Loucy (cell line): ENCODE measurements around the gene MGAT5.

ENCODE experiments used
- H2AFZ ChIP-seq: fragments of 200-600 bp; sonication (generic); 2 replicates; pipeline ENCODE4 v1.6.0; 2016; ENCODE audit warnings: antibody characterized with exemption, mild to moderate bottlenecking, low read length, moderate library complexity
- H3F3A ChIP-seq: fragments of 200-600 bp; 2 replicates; pipeline ENCODE4 v1.6.0; 2016; ENCODE audit warnings: antibody characterized with exemption, low read depth, mild to moderate bottlenecking
- H3K27me3 ChIP-seq: fragments of 200-600 bp; sonication (generic); 2 replicates; pipeline ENCODE4 v1.6.1; 2014; ENCODE audit warnings: low read length, mild to moderate bottlenecking; ENCODE audit not compliant: insufficient read depth, poor library complexity, severe bottlenecking
- H3K36me3 ChIP-seq: fragments of 200-600 bp; sonication (generic); 2 replicates; pipeline ENCODE4 v1.6.1; 2016; ENCODE audit warnings: low read length; ENCODE audit not compliant: insufficient read depth
- H3K4me1 ChIP-seq: fragments of 200-600 bp; sonication (generic); 2 replicates; pipeline ENCODE4 v1.5.1; 2014; ENCODE audit warnings: low read length, mild to moderate bottlenecking; ENCODE audit not compliant: insufficient read depth, poor library complexity, severe bottlenecking
- H3K4me2 ChIP-seq: fragments of 200-600 bp; sonication (generic); 2 replicates; pipeline ENCODE4 v1.6.0; 2014; ENCODE audit warnings: antibody characterized with exemption, low read length, low read depth, mild to moderate bottlenecking; ENCODE audit not compliant: poor library complexity, severe bottlenecking
- H3K4me3 ChIP-seq: fragments of 200-600 bp; sonication (generic); 2 replicates; pipeline ENCODE4 v1.5.1; 2014; ENCODE audit warnings: low read length, mild to moderate bottlenecking, mixed read lengths; ENCODE audit not compliant: poor library complexity, severe bottlenecking
- H3K79me2 ChIP-seq: fragments of 200-600 bp; sonication (generic); 2 replicates; pipeline ENCODE4 v1.6.1; 2014; ENCODE audit warnings: low read length; ENCODE audit not compliant: insufficient read depth
- H3K9ac ChIP-seq: fragments of 200-600 bp; sonication (generic); 2 replicates; pipeline ENCODE4 v1.6.0; 2014; ENCODE audit warnings: mild to moderate bottlenecking, low read depth, low read length, moderate library complexity; ENCODE audit not compliant: poor library complexity, severe bottlenecking
- H3K9me2 ChIP-seq: fragments of 200-600 bp; sonication (generic); replicated peaks from 2 replicates; pipeline ENCODE4 v1.6.1; 2016; ENCODE audit warnings: low read depth, low read length, mixed read lengths
- H3K9me3 ChIP-seq: fragments of 200-600 bp; sonication (generic); 2 replicates; pipeline ENCODE4 v1.6.1; 2014; ENCODE audit warnings: mild to moderate bottlenecking, antibody characterized with exemption, low read length, low read depth; ENCODE audit not compliant: insufficient read depth
- H4K20me1 ChIP-seq: fragments of 200-600 bp; sonication (generic); 2 replicates; pipeline ENCODE4 v1.6.0; 2014; ENCODE audit warnings: antibody characterized with exemption, low read length, mild to moderate bottlenecking; ENCODE audit not compliant: insufficient read depth, poor library complexity, severe bottlenecking
- CTCF ChIP-seq: fragments of 200-600 bp; sonication (generic); conservative IDR thresholded peaks from 2 replicates; pipeline ENCODE4 v1.5.1; 2014; ENCODE audit warnings: mild to moderate bottlenecking, antibody characterized with exemption, low read length
- EZH2phosphoT487 ChIP-seq: fragments of 200-600 bp; IDR thresholded peaks from 2 replicates; pipeline ENCODE4 v1.6.1; 2018; ENCODE audit warnings: antibody characterized with exemption, mild to moderate bottlenecking, moderate library complexity, borderline replicate concordance

The MGAT5 gene

GRCh38 chr2:134398300-134398699 is 144.4 kb downstream of the MGAT5 start:
- H3K9me3 ChIP-seq, result no peaks in the 10 kb centered on the region
- no peaks in the 10 kb centered on the region for H4K20me1 ChIP-seq
- no peaks in the 10 kb centered on the region for H3F3A ChIP-seq
- H3K4me2 ChIP-seq, result no peak overlapping the region
- H3K9me2 ChIP-seq, result no peaks in the 10 kb centered on the region
- no peaks in the 10 kb centered on the region for H3K79me2 ChIP-seq
- H3K9ac ChIP-seq, result no peak overlapping the region
- H3K27me3 ChIP-seq, result no peaks in the 10 kb centered on the region
- peaks cover 12% of the 10 kb centered on the region; the same call in 1 of the 2 replicates for H3K36me3 ChIP-seq
- H3K4me1 ChIP-seq, result peaks cover 13% of the 10 kb centered on the region
- no peak for TF ChIP-seq EZH2phosphoT487
- H3K4me3 ChIP-seq, result no peak overlapping the region
- no peak overlapping the region for H2AFZ ChIP-seq

GRCh38 chr2:134399096-134399495 is 145.2 kb downstream of the MGAT5 start:
- no peak overlapping the region for H3K9ac ChIP-seq
- H3K4me2 ChIP-seq, result no peak overlapping the region
- H3F3A ChIP-seq, result no peaks in the 10 kb centered on the region
- TF ChIP-seq EZH2phosphoT487 (no peak), CTCF (no peak)
- no peak overlapping the region for H2AFZ ChIP-seq
- H4K20me1 ChIP-seq, result no peaks in the 10 kb centered on the region
- no peaks in the 10 kb centered on the region for H3K27me3 ChIP-seq
- H3K4me3 ChIP-seq, result no peak overlapping the region
- H3K4me1 ChIP-seq, result peaks cover 13% of the 10 kb centered on the region
- H3K9me2 ChIP-seq, result no peaks in the 10 kb centered on the region
- H3K36me3 ChIP-seq, result peaks cover 20% of the 10 kb centered on the region; the same call in 1 of the 2 replicates
- H3K79me2 ChIP-seq, result no peaks in the 10 kb centered on the region
- H3K9me3 ChIP-seq, result no peaks in the 10 kb centered on the region

- Histone ChIP-seq H2AFZ (no peak overlapping the region), H3K4me2 (no peak overlapping the region), H3K9me3 (no peaks in the 10 kb centered on the region), H3K27me3 (no peaks in the 10 kb centered on the region), H3K79me2 (no peaks in the 10 kb centered on the region), H3F3A (no peaks in the 10 kb centered on the region), H4K20me1 (no peaks in the 10 kb centered on the region), H3K9ac (no peak overlapping the region), H3K4me1 (peaks cover 13% of the 10 kb centered on the region), H3K4me3 (no peak overlapping the region), H3K9me2 (no peaks in the 10 kb centered on the region), H3K36me3 (peaks cover 34% of the 10 kb centered on the region; the same call in 1 of the 2 replicates)
- TF ChIP-seq EZH2phosphoT487 (no peak), CTCF (no peak)
Observed at GRCh38 chr2:134401081-134401497, 147.2 kb downstream of the MGAT5 start.

GRCh38 chr2:134401789-134402188 is 147.9 kb downstream of the MGAT5 start:
- Histone ChIP-seq H3K4me2 (no peak overlapping the region), H3K9ac (no peak overlapping the region)
- TF ChIP-seq EZH2phosphoT487 (no peak), CTCF (no peak)

More at GRCh38 chr2:134401789-134402188, 147.9 kb downstream of the MGAT5 start:
- Histone ChIP-seq H3K9me3 (no peaks in the 10 kb centered on the region), H3K79me2 (no peaks in the 10 kb centered on the region), H3K27me3 (no peaks in the 10 kb centered on the region), H4K20me1 (no peaks in the 10 kb centered on the region), H2AFZ (no peak overlapping the region), H3K36me3 (peaks cover 39% of the 10 kb centered on the region; the same call in 1 of the 2 replicates), H3F3A (no peaks in the 10 kb centered on the region), H3K4me3 (no peak overlapping the region), H3K9me2 (no peaks in the 10 kb centered on the region), H3K4me1 (peaks cover 16% of the 10 kb centered on the region)
